Smooth muscle cell (in vitro differentiated cells): ENCODE measurements around the gene IL10RA. TPM values are rescaled to one million over a fixed set of nuclear protein-coding genes. Genes with fewer than 3 reads are reported as not detected.
A peak's percentile ranks its signal among the peaks of the same experiment; 100 is the strongest.

ENCODE experiments used
- DNase-seq: peaks from one replicate; lab custom pipeline; 2025; ENCODE audit not compliant: unreplicated experiment; lab: John Stamatoyannopoulos, UW
- H2AFZ ChIP-seq: fragments of 200-600 bp; sonication (generic); 2 replicates; pipeline ENCODE4 v1.6.0; 2016; ENCODE audit warnings: antibody characterized with exemption, low read depth, mild to moderate bottlenecking
- H3F3A ChIP-seq: fragments of 200-600 bp; sonication (generic); 2 replicates; pipeline ENCODE4 v1.6.0; 2017; ENCODE audit warnings: antibody characterized with exemption, low read depth
- H3K27ac ChIP-seq: fragments of 200-600 bp; sonication (generic); 2 replicates; pipeline ENCODE4 v1.5.1; 2016; ENCODE audit warnings: low read depth, mild to moderate bottlenecking
- H3K27me3 ChIP-seq: fragments of 200-600 bp; sonication (generic); 2 replicates; pipeline ENCODE4 v1.6.1; 2016; ENCODE audit warnings: low read depth, mild to moderate bottlenecking
- H3K36me3 ChIP-seq: fragments of 200-600 bp; sonication (generic); 2 replicates; pipeline ENCODE4 v1.5.1; 2016; ENCODE audit warnings: low read depth
- H3K4me1 ChIP-seq: fragments of 200-600 bp; sonication (generic); 2 replicates; pipeline ENCODE4 v1.5.1; 2016; ENCODE audit warnings: low read depth
- H3K4me2 ChIP-seq: fragments of 200-600 bp; sonication (generic); 2 replicates; pipeline ENCODE4 v1.6.0; 2016; ENCODE audit warnings: mild to moderate bottlenecking
- H3K4me3 ChIP-seq: fragments of 200-600 bp; sonication (generic); 2 replicates; pipeline ENCODE4 v1.5.1; 2016; ENCODE audit warnings: mild to moderate bottlenecking
- H3K79me2 ChIP-seq: fragments of 200-600 bp; sonication (generic); 2 replicates; pipeline ENCODE4 v1.6.0; 2016; ENCODE audit warnings: low read depth, mild to moderate bottlenecking
- H3K9ac ChIP-seq: fragments of 200-600 bp; sonication (generic); 2 replicates; pipeline ENCODE4 v1.6.0; 2016; ENCODE audit warnings: low read depth
- H3K9me3 ChIP-seq: fragments of 200-600 bp; sonication (generic); replicated peaks from 2 replicates; pipeline ENCODE4 v1.5.1; 2016; ENCODE audit warnings: low read depth
- H4K20me1 ChIP-seq: fragments of 200-600 bp; sonication (generic); 2 replicates; pipeline ENCODE4 v1.6.0; 2016; ENCODE audit warnings: low read depth
- WGBS: methylation state at CpG from one replicate; pipeline ENCODE4 v1.1.7; 2016; ENCODE audit warnings: low lambda C conversion rate; 5-methylcytosine and 5-hydroxymethylcytosine counted together
- polyA plus RNA-seq: library from polyadenylated mRNA; unstranded; fragments of >200 nt; fragmentation: Nextera tagmentation; extraction: Ambion mirVana; gene quantifications from 2 replicates; pipeline ENCODE4 v1.2.1, GENCODE V29; 2016
- total RNA-seq: library from RNA; depleted of rRNA; stranded (reverse); fragments of >200 nt; gene quantifications from 2 replicates; pipeline ENCODE4 v1.2.3, GENCODE V29; 2014
- TF ChIP-seq, protein P1 (sequence below): fragments of 200-600 bp; sonication (generic); IDR thresholded peaks from 2 replicates; pipeline ENCODE4 v1.5.1; 2017; ENCODE audit warnings: borderline replicate concordance, mild to moderate bottlenecking, antibody characterized with exemption; ENCODE audit not compliant: insufficient read depth, poor library complexity, severe bottlenecking

IL10RA gene
- 0.09 and 0.18 TPM in 2 replicates for total RNA-seq
- polyA plus RNA-seq: 0.07 and 0.27 TPM in 2 replicates

DNA sequence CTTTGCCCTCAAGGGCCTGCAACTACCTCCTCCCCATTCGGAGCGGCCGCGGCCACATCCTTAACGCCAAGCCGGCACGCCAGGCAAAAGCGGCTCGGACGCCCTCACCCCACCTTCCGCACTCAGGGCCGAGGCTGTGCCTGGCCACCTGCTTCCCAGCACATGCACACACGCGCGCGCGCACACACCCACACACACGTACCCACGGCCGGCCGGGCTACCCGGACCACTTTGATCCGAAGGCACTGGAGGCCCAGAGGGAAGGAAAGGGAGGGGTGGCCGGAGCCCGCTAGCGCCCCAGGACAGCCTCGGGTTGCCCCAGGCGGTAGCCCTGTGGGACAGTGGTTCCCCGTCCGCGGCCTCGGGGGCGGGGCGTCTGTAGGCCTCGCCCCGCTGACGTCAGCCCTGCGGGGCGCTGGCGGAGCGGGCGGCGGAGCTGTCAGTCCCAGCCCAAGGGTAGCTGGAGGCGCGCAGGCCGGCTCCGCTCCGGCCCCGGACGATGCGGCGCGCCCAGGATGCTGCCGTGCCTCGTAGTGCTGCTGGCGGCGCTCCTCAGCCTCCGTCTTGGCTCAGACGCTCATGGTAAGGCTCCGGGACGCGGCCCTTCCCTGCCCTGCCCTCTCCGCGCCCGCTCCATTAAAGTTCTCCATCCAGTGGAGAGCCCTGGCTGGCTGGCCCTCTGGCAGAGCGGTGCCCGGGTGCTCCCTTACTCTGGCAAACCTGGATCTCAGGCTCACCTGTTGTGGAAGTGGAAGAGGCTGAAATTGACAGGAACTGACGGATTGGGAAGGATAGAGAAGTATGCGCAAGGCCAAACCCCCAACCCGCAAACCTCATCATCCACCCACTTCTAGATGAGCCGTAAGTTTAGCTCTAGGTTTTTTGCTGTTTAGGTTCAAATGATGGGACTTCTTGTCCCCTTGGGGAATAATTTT is at the start of gene IL10RA:
IL10RA (plus strand) TSS at position 442 of the 935 bp plus-strand sequence; CDS start at position 516, 74 bp downstream.
- no peak within 1 kb of the TSS for H3K27ac ChIP-seq
- 9% methylated on average over 54 of the region's 71 CpGs for WGBS
- no peaks in the 10 kb centered on the region for H3F3A ChIP-seq
- H3K36me3 ChIP-seq: no peaks in the 10 kb centered on the region
- no peaks in the 10 kb centered on the region for H3K79me2 ChIP-seq
- peak within 1 kb of the TSS; percentile 80 for H2AFZ ChIP-seq
- no peaks in the 10 kb centered on the region for H3K4me1 ChIP-seq
- no peaks in the 10 kb centered on the region for H4K20me1 ChIP-seq
- H3K9me3 ChIP-seq: no peaks in the 10 kb centered on the region
- H3K4me2 ChIP-seq: peak within 1 kb of the TSS; percentile 92
- no peak within 1 kb of the TSS for H3K9ac ChIP-seq
- peak within 1 kb of the TSS; percentile 61 for H3K4me3 ChIP-seq
- TF ChIP-seq, protein P1, sequence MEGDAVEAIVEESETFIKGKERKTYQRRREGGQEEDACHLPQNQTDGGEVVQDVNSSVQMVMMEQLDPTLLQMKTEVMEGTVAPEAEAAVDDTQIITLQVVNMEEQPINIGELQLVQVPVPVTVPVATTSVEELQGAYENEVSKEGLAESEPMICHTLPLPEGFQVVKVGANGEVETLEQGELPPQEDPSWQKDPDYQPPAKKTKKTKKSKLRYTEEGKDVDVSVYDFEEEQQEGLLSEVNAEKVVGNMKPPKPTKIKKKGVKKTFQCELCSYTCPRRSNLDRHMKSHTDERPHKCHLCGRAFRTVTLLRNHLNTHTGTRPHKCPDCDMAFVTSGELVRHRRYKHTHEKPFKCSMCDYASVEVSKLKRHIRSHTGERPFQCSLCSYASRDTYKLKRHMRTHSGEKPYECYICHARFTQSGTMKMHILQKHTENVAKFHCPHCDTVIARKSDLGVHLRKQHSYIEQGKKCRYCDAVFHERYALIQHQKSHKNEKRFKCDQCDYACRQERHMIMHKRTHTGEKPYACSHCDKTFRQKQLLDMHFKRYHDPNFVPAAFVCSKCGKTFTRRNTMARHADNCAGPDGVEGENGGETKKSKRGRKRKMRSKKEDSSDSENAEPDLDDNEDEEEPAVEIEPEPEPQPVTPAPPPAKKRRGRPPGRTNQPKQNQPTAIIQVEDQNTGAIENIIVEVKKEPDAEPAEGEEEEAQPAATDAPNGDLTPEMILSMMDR: no peak
- DNase-seq: peak; percentile 23
- H3K27me3 ChIP-seq: peaks cover 38% of the 10 kb centered on the region

DNA sequence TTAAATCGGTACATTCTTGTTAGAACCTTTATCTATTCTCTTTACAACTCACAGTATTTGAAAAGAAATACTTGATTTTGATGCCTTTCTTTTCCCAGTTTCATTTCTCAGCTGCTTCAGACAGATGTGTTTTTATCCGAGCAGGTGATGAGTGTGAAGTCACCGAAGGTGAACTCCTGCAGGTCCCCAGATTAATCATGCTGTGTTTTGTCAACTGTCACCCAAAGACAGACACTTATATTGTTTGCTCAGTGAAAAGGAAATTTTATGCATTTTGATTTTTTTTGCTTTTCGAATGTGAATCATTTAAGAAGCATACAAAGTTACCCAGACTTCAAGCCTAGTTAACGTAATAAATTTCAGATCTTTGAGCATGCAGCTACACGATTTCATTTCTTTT is 49.2 kb upstream of the IL10RA start:
- Histone ChIP-seq H3K79me2 (no peaks in the 10 kb centered on the region), H3K27ac (no peak overlapping the region), H3K27me3 (no peaks in the 10 kb centered on the region), H3K4me1 (peaks cover 3% of the 10 kb centered on the region), H3F3A (peaks cover 4% of the 10 kb centered on the region), H2AFZ (no peak overlapping the region), H3K9me3 (no peaks in the 10 kb centered on the region), H3K4me2 (no peak overlapping the region), H3K9ac (no peak overlapping the region), H3K4me3 (no peak overlapping the region), H3K36me3 (no peaks in the 10 kb centered on the region), H4K20me1 (no peaks in the 10 kb centered on the region)
- DNase-seq: no peak
- WGBS: 76% methylated on average over 6 of the region's 6 CpGs
- TF ChIP-seq, protein P1: no peak

DNA sequence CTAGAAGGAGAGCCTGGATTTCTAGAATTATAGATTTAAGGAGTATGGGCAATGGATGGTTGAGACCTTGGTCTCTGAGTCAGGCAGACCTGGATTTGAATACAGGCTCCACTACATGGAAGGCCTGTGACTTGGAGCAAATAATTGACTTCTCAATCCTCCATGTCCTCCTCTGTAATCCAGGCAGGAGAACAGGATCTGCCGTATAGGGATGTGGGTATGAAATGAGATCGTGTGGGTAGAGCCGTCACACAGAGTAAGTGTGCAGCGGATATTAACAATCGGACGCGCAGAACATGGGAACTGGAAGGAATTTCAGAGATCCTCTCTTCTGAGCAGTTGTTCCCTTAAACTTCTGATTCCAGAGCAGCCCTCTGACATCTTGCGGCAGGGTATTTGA is 45.5 kb upstream of the IL10RA start:
- 95% methylated on average over 8 of the region's 8 CpGs for WGBS
- TF ChIP-seq, protein P1: no peak
- Histone ChIP-seq H3K27me3 (no peaks in the 10 kb centered on the region), H3K4me1 (no peaks in the 10 kb centered on the region), H4K20me1 (no peaks in the 10 kb centered on the region), H3K9ac (no peak overlapping the region), H3K4me2 (no peak overlapping the region), H3F3A (no peaks in the 10 kb centered on the region), H3K4me3 (no peak overlapping the region), H3K27ac (peak overlapping the region; percentile 47), H3K79me2 (no peaks in the 10 kb centered on the region), H3K36me3 (no peaks in the 10 kb centered on the region), H2AFZ (no peak overlapping the region), H3K9me3 (no peaks in the 10 kb centered on the region)
- DNase-seq: no peak
